ENCODE results near the gene ZKSCAN5.

Gene ZKSCAN5

GRCh38 chr7:99558306-99559174 lies 54.1 kb downstream of the ZKSCAN5 start, which contains the start of gene ZNF655:
TSS of gene ZNF655 (plus strand) at chr7:99558642. CDS start at chr7:99560560, 1,918 bp downstream.
- H2AFZ ChIP-seq (ENCODE audit: low read length), result no peak within 1 kb of the TSS

DNA sequence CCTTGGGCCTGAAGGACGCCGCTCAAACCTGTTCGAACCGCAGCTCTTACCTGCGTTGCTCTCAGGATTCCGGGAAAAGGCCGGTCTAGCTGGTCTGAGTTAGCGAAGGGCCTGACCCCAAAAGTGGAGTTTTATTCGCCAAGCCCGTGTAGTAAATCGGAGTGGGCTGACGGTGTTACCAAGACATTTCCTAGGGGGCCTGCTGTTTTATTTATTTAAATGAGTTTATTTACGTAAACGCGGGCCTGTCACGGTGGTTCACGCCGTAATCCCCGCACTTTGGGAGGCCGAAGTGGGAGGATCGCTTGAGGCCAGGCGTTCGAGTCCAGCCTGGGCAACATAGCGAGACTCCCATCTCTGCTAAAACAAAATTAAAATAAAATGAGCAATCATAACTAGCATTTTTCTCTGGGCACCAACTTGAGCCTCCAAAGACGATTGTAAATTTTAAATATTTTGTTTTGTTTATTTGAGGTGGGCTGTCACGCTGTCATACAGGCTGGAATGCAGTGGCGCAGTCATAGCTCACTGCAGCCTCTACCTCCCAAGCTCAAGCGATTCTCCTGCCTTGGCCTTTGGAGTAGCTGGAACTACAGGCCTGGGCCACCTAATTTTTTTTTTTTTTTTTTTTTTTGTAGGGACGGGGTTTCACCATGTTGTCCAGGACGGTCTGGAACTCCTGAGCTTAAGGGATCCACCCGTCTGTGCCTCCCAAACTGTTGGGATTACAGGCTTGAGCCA lies 54.9 kb downstream of the ZKSCAN5 start:
- H3K9ac ChIP-seq (ENCODE audit: low read length), result peak overlapping the region; percentile 93

More at GRCh38 chr7:99558306-99559174, 54.1 kb downstream of the ZKSCAN5 start, which contains the start of gene ZNF655:
- peak within 1 kb of the TSS; percentile 84 for H3K27ac ChIP-seq (ENCODE audit: low read depth, low read length, poor library complexity, severe bottlenecking)
- no peaks in the 10 kb centered on the region for H3F3A ChIP-seq (ENCODE audit: insufficient read depth, low read length)
- H3K4me3 ChIP-seq (ENCODE audit: low read depth, low read length, poor library complexity, severe bottlenecking), result peak within 1 kb of the TSS; percentile 76
- peaks cover 39% of the 10 kb centered on the region for H3K79me2 ChIP-seq (ENCODE audit: insufficient read depth, low read length)
- H3K27me3 ChIP-seq (ENCODE audit: insufficient read depth, low read length), result no peaks in the 10 kb centered on the region
- peak within 1 kb of the TSS; percentile 73 for H3K4me2 ChIP-seq (ENCODE audit: low read length)
- H3K9me3 ChIP-seq (ENCODE audit: low read length), result no peaks in the 10 kb centered on the region
- H3K4me1 ChIP-seq (ENCODE audit: insufficient read depth, low read length, severe bottlenecking), result peaks cover 22% of the 10 kb centered on the region
- peak within 1 kb of the TSS; percentile 93 for H3K9ac ChIP-seq (ENCODE audit: low read length)
- H3K36me3 ChIP-seq (ENCODE audit: insufficient read depth, low read length), result peaks cover 68% of the 10 kb centered on the region
- H3K9me2 ChIP-seq (ENCODE audit: low read depth, low read length), result no peaks in the 10 kb centered on the region
- TF ChIP-seq, protein P1, sequence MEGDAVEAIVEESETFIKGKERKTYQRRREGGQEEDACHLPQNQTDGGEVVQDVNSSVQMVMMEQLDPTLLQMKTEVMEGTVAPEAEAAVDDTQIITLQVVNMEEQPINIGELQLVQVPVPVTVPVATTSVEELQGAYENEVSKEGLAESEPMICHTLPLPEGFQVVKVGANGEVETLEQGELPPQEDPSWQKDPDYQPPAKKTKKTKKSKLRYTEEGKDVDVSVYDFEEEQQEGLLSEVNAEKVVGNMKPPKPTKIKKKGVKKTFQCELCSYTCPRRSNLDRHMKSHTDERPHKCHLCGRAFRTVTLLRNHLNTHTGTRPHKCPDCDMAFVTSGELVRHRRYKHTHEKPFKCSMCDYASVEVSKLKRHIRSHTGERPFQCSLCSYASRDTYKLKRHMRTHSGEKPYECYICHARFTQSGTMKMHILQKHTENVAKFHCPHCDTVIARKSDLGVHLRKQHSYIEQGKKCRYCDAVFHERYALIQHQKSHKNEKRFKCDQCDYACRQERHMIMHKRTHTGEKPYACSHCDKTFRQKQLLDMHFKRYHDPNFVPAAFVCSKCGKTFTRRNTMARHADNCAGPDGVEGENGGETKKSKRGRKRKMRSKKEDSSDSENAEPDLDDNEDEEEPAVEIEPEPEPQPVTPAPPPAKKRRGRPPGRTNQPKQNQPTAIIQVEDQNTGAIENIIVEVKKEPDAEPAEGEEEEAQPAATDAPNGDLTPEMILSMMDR (IDR thresholded peaks at IDR 0.05; ENCODE audit: low read length), result no peak
- TF ChIP-seq EZH2 (IDR thresholded peaks at IDR 0.05; ENCODE audit: borderline replicate concordance, low read length), result no peak
- H4K20me1 ChIP-seq (ENCODE audit: insufficient read depth, low read length), result no peaks in the 10 kb centered on the region

More for the DNA sequence above, 54.9 kb downstream of the ZKSCAN5 start:
- Histone ChIP-seq H3K27me3 (ENCODE audit: insufficient read depth, low read length) (no peaks in the 10 kb centered on the region), H3K4me1 (ENCODE audit: insufficient read depth, low read length, severe bottlenecking) (peaks cover 22% of the 10 kb centered on the region), H3K4me2 (ENCODE audit: low read length) (peak overlapping the region; percentile 73), H3K27ac (ENCODE audit: low read depth, low read length, poor library complexity, severe bottlenecking) (peak overlapping the region; percentile 84), H3K79me2 (ENCODE audit: insufficient read depth, low read length) (peaks cover 39% of the 10 kb centered on the region), H3F3A (ENCODE audit: insufficient read depth, low read length) (no peaks in the 10 kb centered on the region), H3K9me3 (ENCODE audit: low read length) (no peaks in the 10 kb centered on the region), H4K20me1 (ENCODE audit: insufficient read depth, low read length) (no peaks in the 10 kb centered on the region), H3K4me3 (ENCODE audit: low read depth, low read length, poor library complexity, severe bottlenecking) (peak overlapping the region; percentile 76), H2AFZ (ENCODE audit: low read length) (no peak overlapping the region), H3K9me2 (ENCODE audit: low read depth, low read length) (no peaks in the 10 kb centered on the region), H3K36me3 (ENCODE audit: insufficient read depth, low read length) (peaks cover 71% of the 10 kb centered on the region)
- TF ChIP-seq, protein P1 (IDR thresholded peaks at IDR 0.05; ENCODE audit: low read length), result no peak
- no peak for TF ChIP-seq EZH2 (IDR thresholded peaks at IDR 0.05; ENCODE audit: borderline replicate concordance, low read length)
